Neuronal stem cell (in vitro differentiated cells): ENCODE data around the gene ELP5.
A peak's percentile ranks its signal among the peaks of the same experiment; 100 is the strongest.

Experiments
- DNase-seq: peaks from one replicate; pipeline ENCODE4 v3.0.0-alpha.2; 2013; ENCODE audit warnings: low spot score
- H2AFZ ChIP-seq: one replicate; pipeline ENCODE4 v1.6.1; 2013; ENCODE audit warnings: mild to moderate bottlenecking, low read length, inconsistent platforms
- H2AK5ac ChIP-seq: 2 replicates; pipeline ENCODE4 v1.6.1; 2013; ENCODE audit warnings: low read depth, mild to moderate bottlenecking, inconsistent platforms, low read length, moderate library complexity, mixed read lengths
- H2BK120ac ChIP-seq: 2 replicates; pipeline ENCODE4 v1.6.1; 2013; ENCODE audit warnings: low read depth, mild to moderate bottlenecking, inconsistent platforms, low read length, moderate library complexity, mixed read lengths
- H2BK12ac ChIP-seq: one replicate; pipeline ENCODE4 v1.6.1; 2013; ENCODE audit warnings: low read length, inconsistent platforms
- H2BK15ac ChIP-seq: 2 replicates; pipeline ENCODE4 v1.6.1; 2013; ENCODE audit warnings: mild to moderate bottlenecking, low read length, inconsistent platforms, mixed read lengths
- H2BK5ac ChIP-seq: one replicate; pipeline ENCODE4 v1.6.1; 2013; ENCODE audit warnings: inconsistent platforms, mild to moderate bottlenecking, low read length, moderate library complexity
- H3K14ac ChIP-seq: one replicate; pipeline ENCODE4 v1.6.1; 2013; ENCODE audit warnings: low read length, inconsistent platforms
- H3K18ac ChIP-seq: 2 replicates; pipeline ENCODE4 v1.6.1; 2013; ENCODE audit warnings: low read length, inconsistent platforms
- H3K23ac ChIP-seq: 2 replicates; pipeline ENCODE4 v1.6.1; 2013; ENCODE audit warnings: low read depth, mild to moderate bottlenecking, mixed read lengths, low read length, inconsistent platforms; ENCODE audit not compliant: poor library complexity
- H3K27ac ChIP-seq: replicated peaks from 3 replicates; pipeline ENCODE4 v1.5.1; 2013; ENCODE audit warnings: low read length, inconsistent platforms
- H3K27me3 ChIP-seq, 3 experiments: 2 replicates each; pipeline ENCODE4 v1.6.1; 2013; ENCODE audit warnings: low read length in 3 of 3, mild to moderate bottlenecking in 2 of 3, inconsistent platforms in 1 of 3, low read depth in 1 of 3, mixed read lengths in 1 of 3, moderate library complexity in 1 of 3; ENCODE audit not compliant: control insufficient read depth in 3 of 3, insufficient read depth in 3 of 3
- H3K36me3 ChIP-seq, 2 donors: replicated peaks in 1 of 2; 2 replicates each; pipeline ENCODE4 v1.6.1; 2013; ENCODE audit warnings: low read length in 2 of 2; ENCODE audit not compliant: control insufficient read depth in 2 of 2, insufficient read depth in 2 of 2
- H3K4ac ChIP-seq: 2 replicates; pipeline ENCODE4 v1.6.1; 2013; ENCODE audit warnings: inconsistent platforms, mild to moderate bottlenecking, low read length, moderate library complexity
- H3K4me1 ChIP-seq, 2 donors: 1 replicate in 1 of 2; 2 replicates in 1 of 2; pipeline ENCODE4 v1.6.1; 2013; ENCODE audit warnings: low read length in 2 of 2, low read depth in 1 of 2; ENCODE audit not compliant: control insufficient read depth in 2 of 2, insufficient read depth in 1 of 2
- H3K4me2 ChIP-seq: one replicate; pipeline ENCODE4 v1.6.1; 2013; ENCODE audit warnings: mild to moderate bottlenecking, low read length, inconsistent platforms; ENCODE audit not compliant: insufficient read depth, poor library complexity, severe bottlenecking
- H3K4me3 ChIP-seq, 2 donors: 2 replicates each; pipeline ENCODE4 v1.5.1; 2013; ENCODE audit warnings: low read length in 2 of 2, mild to moderate bottlenecking in 2 of 2, inconsistent platforms in 1 of 2, moderate library complexity in 1 of 2
- H3K79me1 ChIP-seq: one replicate; pipeline ENCODE4 v1.6.1; 2013; ENCODE audit warnings: low read depth, mild to moderate bottlenecking, inconsistent platforms, low read length, moderate library complexity
- H3K9ac ChIP-seq: one replicate; pipeline ENCODE4 v1.6.1; 2013; ENCODE audit warnings: mild to moderate bottlenecking, low read depth, low read length, inconsistent platforms; ENCODE audit not compliant: poor library complexity
- H3K9me3 ChIP-seq, 2 donors: replicated peaks in 1 of 2; 2 replicates each; pipeline versions ENCODE3 to v1.6.1; 2013; ENCODE audit warnings: low read length in 2 of 2, mild to moderate bottlenecking in 2 of 2, inconsistent platforms in 1 of 2, low read depth in 1 of 2, mixed read lengths in 1 of 2, moderate library complexity in 1 of 2; ENCODE audit not compliant: control insufficient read depth in 2 of 2, insufficient read depth in 1 of 2
- H4K8ac ChIP-seq: one replicate; pipeline ENCODE4 v1.6.1; 2013; ENCODE audit warnings: low read depth, mild to moderate bottlenecking, inconsistent platforms, low read length, moderate library complexity
- H4K91ac ChIP-seq: one replicate; pipeline ENCODE4 v1.6.1; 2013; ENCODE audit warnings: low read length, low read depth, mild to moderate bottlenecking, inconsistent platforms; ENCODE audit not compliant: poor library complexity
- WGBS, 2 donors: extraction: QIAGEN DNeasy Blood & Tissue Kit; methylation state at CpG; one replicate each; pipeline ENCODE4 v1.1.7; 2013; ENCODE audit warnings: missing lambda C conversion rate in 2 of 2, mixed read lengths in 1 of 2; ENCODE audit not compliant: insufficient read length in 2 of 2, insufficient replicate concordance in 1 of 2; ENCODE audit errors: extremely low coverage in 2 of 2; 5-methylcytosine and 5-hydroxymethylcytosine counted together

The ELP5 gene

GRCh38 chr17:7296189-7296861 is 44.3 kb downstream of the ELP5 start:
- Histone ChIP-seq H3K18ac (no peak overlapping the region), H3K14ac (no peak overlapping the region), H3K4me2 (no peak overlapping the region), H3K4me3 (no peak overlapping the region), H4K8ac (no peak overlapping the region), H3K9me3 (peaks cover 0 to 3% of the 10 kb centered on the region in 2 donors), H2BK15ac (no peak overlapping the region), H3K36me3 (no peaks in the 10 kb centered on the region), H2AFZ (peak overlapping the region; percentile 83), H3K27ac (no peak overlapping the region), H3K79me1 (peaks cover 2% of the 10 kb centered on the region), H3K4me1 (peaks cover 7 to 22% of the 10 kb centered on the region in 2 donors), H4K91ac (no peak overlapping the region), H3K23ac (no peak overlapping the region), H3K27me3 (peaks cover 10 to 51% (median 44%) of the 10 kb centered on the region in 3 experiments), H2BK12ac (no peak overlapping the region), H2BK5ac (no peak overlapping the region), H3K4ac (no peak overlapping the region), H2AK5ac (no peak overlapping the region), H2BK120ac (no peak overlapping the region), H3K9ac (no peak overlapping the region)
- no CpG with 5 or more reads among the region's 51 CpGs for WGBS, 2 donors
- peak; percentile 81 for DNase-seq

GRCh38 chr17:7304179-7304578 is 52.2 kb downstream of the ELP5 start:
- WGBS, 2 donors = no CpG with 5 or more reads among the region's 7 CpGs
- Histone ChIP-seq H3K9me3 (no peaks in the 10 kb centered on the region), H3K4ac (no peak overlapping the region), H3K9ac (no peak overlapping the region), H3K27ac (no peak overlapping the region), H2AFZ (no peak overlapping the region), H3K79me1 (no peaks in the 10 kb centered on the region), H2BK5ac (no peak overlapping the region), H2BK12ac (no peak overlapping the region), H3K27me3 (peaks cover 0 to 3% (median 0%) of the 10 kb centered on the region in 3 experiments), H3K23ac (no peak overlapping the region), H4K8ac (no peak overlapping the region), H2AK5ac (no peak overlapping the region), H4K91ac (no peak overlapping the region), H3K4me3 (no peak overlapping the region), H3K18ac (no peak overlapping the region), H2BK15ac (no peak overlapping the region), H2BK120ac (no peak overlapping the region), H3K4me2 (no peak overlapping the region), H3K36me3 (peaks cover 0 to under 1% of the 10 kb centered on the region in 2 donors), H3K4me1 (peaks cover 2 to 3% of the 10 kb centered on the region in 2 donors), H3K14ac (no peak overlapping the region)
- DNase-seq = no peak

GRCh38 chr17:7306911-7307685 is 55.1 kb downstream of the ELP5 start, which contains the start of gene EIF5A:
Gene EIF5A, plus strand, starts transcription at chr17:7307628. Its CDS starts 2,008 bp downstream, at chr17:7309636.
- H3K4me1 ChIP-seq = peaks cover 2 to 5% of the 10 kb centered on the region in 2 donors
- peak within 1 kb of the TSS; percentile 80 for H2BK5ac ChIP-seq
- peak within 1 kb of the TSS; percentile 84 to 98 for H3K4me3 ChIP-seq
- peak within 1 kb of the TSS; percentile 95 for H3K18ac ChIP-seq
- H2AK5ac ChIP-seq = peak within 1 kb of the TSS; percentile 61
- H4K91ac ChIP-seq = no peak within 1 kb of the TSS
- peak within 1 kb of the TSS; percentile 89 for H2AFZ ChIP-seq
- H2BK15ac ChIP-seq = no peak within 1 kb of the TSS
- whole genome bisulfite sequencing, 2 donors = no CpG with 5 or more reads among the region's 64 CpGs
- H3K4ac ChIP-seq = no peak within 1 kb of the TSS
- H2BK12ac ChIP-seq = no peak within 1 kb of the TSS
- no peak within 1 kb of the TSS for H4K8ac ChIP-seq
- peak; percentile 100 for DNase-seq
- peaks cover 24 to 28% of the 10 kb centered on the region in 2 donors for H3K36me3 ChIP-seq
- H3K9ac ChIP-seq = peak within 1 kb of the TSS; percentile 98
- H3K14ac ChIP-seq = no peak within 1 kb of the TSS
- peak within 1 kb of the TSS; percentile 74 for H3K23ac ChIP-seq
- peak within 1 kb of the TSS; percentile 21 for H2BK120ac ChIP-seq
- no peaks in the 10 kb centered on the region for H3K9me3 ChIP-seq
- peak within 1 kb of the TSS; percentile 91 for H3K4me2 ChIP-seq
- H3K27me3 ChIP-seq = no peaks in the 10 kb centered on the region
- peaks cover 1% of the 10 kb centered on the region for H3K79me1 ChIP-seq
- H3K27ac ChIP-seq = peak within 1 kb of the TSS; percentile 98
